Measurements from ENCODE around the gene HSPA9.

DNA sequence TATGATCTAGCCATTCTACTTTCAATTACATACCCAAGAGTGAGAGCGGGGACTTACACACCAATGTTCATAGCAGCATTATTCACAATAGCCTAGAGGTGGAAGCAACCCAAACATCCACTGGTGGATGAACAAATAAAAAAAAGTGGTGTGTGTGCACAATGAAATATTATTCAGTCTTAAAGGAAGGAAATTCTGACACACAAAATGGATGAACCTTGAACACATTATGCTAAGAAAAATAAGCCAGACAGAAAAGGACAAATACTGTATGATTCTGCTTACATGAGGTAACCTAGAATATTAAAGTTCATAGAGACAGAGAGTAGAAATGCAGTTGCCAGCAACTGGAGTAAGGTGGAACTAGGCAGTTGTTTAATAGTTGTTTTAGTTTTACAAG is 54.2 kb downstream of the HSPA9 start:
- no peak for TF ChIP-seq EZH2phosphoT487 (IDR thresholded peaks at IDR 0.05; ENCODE audit: insufficient read depth, low read depth)
- TF ChIP-seq EZH2 (IDR thresholded peaks at IDR 0.05; ENCODE audit: insufficient read depth, poor library complexity, severe bottlenecking) = no peak

Measured in GM23248 (cell line).